NCI-H146 treated with DMSO at 0.1 percent for 48 hours (cell line): ENCODE results near the gene SPATA21.

Experiments
- DNase-seq: peaks from one replicate; lab custom pipeline; 2025; ENCODE audit not compliant: unreplicated experiment; lab: John Stamatoyannopoulos, UW

The SPATA21 gene

DNA sequence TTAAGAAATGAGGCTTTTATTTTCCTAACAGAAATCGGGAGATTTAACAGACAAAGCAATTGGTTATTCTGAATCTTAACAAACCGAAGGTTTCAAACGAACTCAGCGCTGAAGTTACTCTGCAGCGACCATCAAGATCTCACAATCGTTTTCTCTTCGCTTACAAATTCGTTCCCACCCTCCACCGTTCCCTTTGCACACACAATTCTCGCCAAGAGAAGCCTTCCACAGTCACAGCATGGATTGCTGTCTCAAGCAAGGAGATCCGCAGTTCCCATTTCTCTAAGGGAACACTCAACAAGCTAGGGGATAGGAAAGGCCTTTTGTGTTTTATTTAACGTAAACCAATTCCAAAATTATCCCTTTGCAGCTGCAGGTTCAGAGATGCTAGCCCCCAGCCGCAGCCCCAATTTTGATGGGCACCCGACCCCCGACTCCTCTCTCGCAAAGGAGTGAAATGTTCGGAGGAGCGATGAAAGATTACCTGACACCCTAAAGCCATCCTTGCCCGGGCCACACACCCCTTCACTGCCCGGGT lies 85.7 kb downstream of the SPATA21 start:
- no peak for DNase-seq

DNA sequence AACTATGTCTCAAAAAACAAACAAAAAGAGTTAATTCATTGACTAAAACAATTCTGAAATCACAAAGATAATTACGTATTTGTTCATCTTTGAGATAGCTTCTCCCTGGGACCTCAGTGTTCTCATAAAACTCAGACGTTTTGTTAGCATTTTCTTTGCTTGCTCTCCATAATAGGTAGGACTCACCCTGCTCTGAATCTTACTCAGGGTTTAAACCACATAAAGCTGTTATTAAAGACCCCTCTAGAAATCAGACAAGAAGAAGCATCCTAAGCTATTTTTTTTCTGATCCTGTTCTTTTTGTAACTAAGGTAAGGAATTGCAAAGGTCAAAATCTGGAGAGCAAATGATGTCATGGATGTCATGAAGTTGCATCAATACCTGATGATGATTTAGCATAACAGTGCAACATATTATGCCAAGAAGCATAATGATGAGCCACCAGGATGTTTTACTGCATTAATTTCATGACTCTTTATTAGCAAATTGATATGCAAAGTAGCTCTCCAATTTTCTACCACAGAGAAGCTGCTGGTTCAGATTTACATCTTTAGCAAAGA lies 87.3 kb downstream of the SPATA21 start:
- DNase-seq: no peak
